A549 (cell line): Measurements from ENCODE around the gene CNTNAP2. TPM values are rescaled to one million over a fixed set of nuclear protein-coding genes. Genes with fewer than 3 reads are reported as not detected.

Experiments used
- ATAC-seq, 2 experiments: fragments of 200-7000 bp in 1 of 2; fragments of >200 bp in 1 of 2; cut with Nextera tagmentation in 1 of 2; cut with Tn5 transposase in 1 of 2; 3 replicates each; pipeline versions ENCODE4 v1.8.0 to v1.9.1; 2018 to 2020; ENCODE audit warnings: mild to moderate bottlenecking in 1 of 2, moderate library complexity in 1 of 2
- CTCF ChIA-PET: fragments of 300-600 bp; sonication (Branson Sonifier 250); formaldehyde crosslinking; extraction: SDS; loops from one replicate; lab custom pipeline; 2021; ENCODE audit warnings: antibody characterized with exemption, inconsistent platforms; lab: Yijun Ruan, JAX
- POLR2A ChIA-PET: fragments of 350-600 bp; formaldehyde crosslinking; extraction: SDS; loops from one replicate; lab custom pipeline; 2021; ENCODE audit warnings: antibody characterized with exemption, inconsistent platforms; lab: Yijun Ruan, JAX
- DNase-seq, 2 experiments: peaks; one replicate each; pipeline versions ENCODE4 v3.0.0 to v3.0.0-alpha.2; 2011 to 2016; ENCODE audit warnings: low read depth in 1 of 2, low spot score in 1 of 2
- FAIRE-seq: peaks from 2 replicates; lab custom pipeline; 2011; peaks lifted over from hg19 to GRCh38; lab: Jason Lieb, UNC
- H3K27ac ChIP-seq, 2 experiments: fragments of >200 bp; sonication (Bioruptor Twin); formaldehyde crosslinking; 3 replicates each; pipeline ENCODE4 v1.5.1; 2016 to 2017
- H3K4me1 ChIP-seq: fragments of >200 bp; sonication (Bioruptor Twin); formaldehyde crosslinking; 3 replicates; pipeline ENCODE4 v1.6.1; 2016
- H3K4me2 ChIP-seq: fragments of >200 bp; sonication (Bioruptor Twin); formaldehyde crosslinking; 3 replicates; pipeline ENCODE4 v1.6.1; 2016
- H3K4me3 ChIP-seq: fragments of >200 bp; sonication (Bioruptor Twin); formaldehyde crosslinking; 3 replicates; pipeline ENCODE4 v1.5.1; 2016
- H3K9me3 ChIP-seq: fragments of >200 bp; sonication (Bioruptor Twin); formaldehyde crosslinking; 3 replicates; pipeline ENCODE4 v1.6.1; 2016
- BHLHE40 ChIP-seq: IDR thresholded peaks from 2 replicates; pipeline ENCODE4 v1.6.1; 2012; ENCODE audit warnings: low read depth, low read length, inconsistent platforms
- CEBPB ChIP-seq, 2 experiments: fragments of >200 bp in 1 of 2; sonication (Bioruptor Twin) in 1 of 2; formaldehyde crosslinking in 1 of 2; IDR thresholded peaks; 2 replicates each; pipeline ENCODE4 v1.6.1; 2012 to 2016
- CHD2 ChIP-seq: fragments of 150-350 bp; IDR thresholded peaks from 2 replicates; pipeline ENCODE4 v1.6.1; 2014; ENCODE audit warnings: low read length; ENCODE audit not compliant: partially characterized antibody
- EHMT2 ChIP-seq: fragments of 200-600 bp; sonication (generic); IDR thresholded peaks from 2 replicates; pipeline ENCODE4 v1.6.1; 2016; ENCODE audit warnings: antibody characterized with exemption, low read depth, mild to moderate bottlenecking, moderate library complexity
- ESRRA ChIP-seq: fragments of 150-350 bp; IDR thresholded peaks from 2 replicates; pipeline ENCODE4 v1.6.1; 2014; ENCODE audit warnings: mild to moderate bottlenecking, low read length, borderline replicate concordance
- FOSB ChIP-seq: fragments of 250-450 bp; sonication (Bioruptor Pico); IDR thresholded peaks from 2 replicates; pipeline ENCODE4 v1.5.0; 2020; ENCODE audit warnings: mild to moderate bottlenecking, moderate library complexity
- GATA3 ChIP-seq: IDR thresholded peaks from 2 replicates; pipeline ENCODE4 v1.6.1; 2012; ENCODE audit warnings: borderline replicate concordance
- HEYL ChIP-seq: fragments of 250-450 bp; sonication (Bioruptor Pico); IDR thresholded peaks from 2 replicates; pipeline ENCODE4 v1.8.0; 2021; ENCODE audit warnings: mild to moderate bottlenecking, moderate library complexity
- HOXA7 ChIP-seq: fragments of 250-450 bp; sonication (Bioruptor Pico); IDR thresholded peaks from 2 replicates; pipeline ENCODE4 v1.5.0; 2020; ENCODE audit warnings: mild to moderate bottlenecking, moderate library complexity
- KDM1A ChIP-seq: fragments of 200-600 bp; sonication (generic); IDR thresholded peaks from 2 replicates; pipeline ENCODE4 v1.6.1; 2016; ENCODE audit warnings: low read depth, mild to moderate bottlenecking
- MAFK ChIP-seq: fragments of 450-650 bp; IDR thresholded peaks from 2 replicates; pipeline ENCODE4 v1.6.1; 2014; ENCODE audit not compliant: partially characterized antibody
- MAZ ChIP-seq: fragments of 150-350 bp; IDR thresholded peaks from 2 replicates; pipeline ENCODE4 v1.6.1; 2014; ENCODE audit warnings: antibody characterized with exemption, low read depth, low read length, borderline replicate concordance
- MYC ChIP-seq: IDR thresholded peaks from 2 replicates; pipeline ENCODE4 v1.6.1; 2012; ENCODE audit warnings: mild to moderate bottlenecking, inconsistent platforms, low read length, improper control_type of control experiment, borderline replicate concordance
- PHF8 ChIP-seq: fragments of 200-600 bp; sonication (generic); IDR thresholded peaks from 2 replicates; pipeline ENCODE4 v1.6.1; 2016; ENCODE audit warnings: low read depth, mild to moderate bottlenecking, antibody characterized with exemption, moderate library complexity, borderline replicate concordance
- POLR2AphosphoS2 ChIP-seq: conservative IDR thresholded peaks from 2 replicates; pipeline ENCODE4 v1.6.1; 2012; ENCODE audit warnings: low read length, improper control_type of control experiment, inconsistent platforms
- RAD21 ChIP-seq, 2 experiments: fragments of >200 bp in 1 of 2; sonication (Bioruptor Twin) in 1 of 2; formaldehyde crosslinking in 1 of 2; IDR thresholded peaks in 1 of 2; conservative IDR thresholded peaks in 1 of 2; 2 replicates in 1 of 2; 3 replicates in 1 of 2; pipeline ENCODE4 v1.6.1; 2012 to 2018; ENCODE audit warnings: inconsistent platforms in 1 of 2
- RNF2 ChIP-seq: fragments of 200-600 bp; sonication (generic); IDR thresholded peaks from 2 replicates; pipeline ENCODE4 v1.6.1; 2016; ENCODE audit warnings: low read depth, mild to moderate bottlenecking, antibody characterized with exemption, moderate library complexity, borderline replicate concordance
- ZFP36 ChIP-seq: fragments of 450-650 bp; IDR thresholded peaks from 2 replicates; pipeline ENCODE4 v1.6.1; 2014; ENCODE audit warnings: borderline replicate concordance; ENCODE audit not compliant: partially characterized antibody
- ZSCAN20 ChIP-seq: fragments of 250-450 bp; sonication (Bioruptor Pico); IDR thresholded peaks from 2 replicates; pipeline ENCODE4 v1.8.0; 2022; ENCODE audit warnings: mild to moderate bottlenecking, moderate library complexity
- WGBS: methylation state at CpG from one replicate; pipeline ENCODE4 v1.1.6; 2017; ENCODE audit errors: missing lambda C conversion rate; 5-methylcytosine and 5-hydroxymethylcytosine counted together
- polyA plus RNA-seq, 4 experiments: library from polyadenylated mRNA; depleted of rRNA in 3 of 4; stranded (reverse); fragments of >200 nt; fragmentation: RNase III in 1 of 4; extraction: RNeasy Plus Mini Kit Qiagen cat#74134 plus additional on column Dnase treatment in 1 of 4; gene quantifications; 2 replicates in 3 of 4; 3 replicates in 1 of 4; pipeline ENCODE4 v1.2.3, GENCODE V29; 2011 to 2017
- TF ChIP-seq, protein P1 (sequence below): fragments of 200-600 bp; sonication (generic); IDR thresholded peaks from 2 replicates; pipeline ENCODE4 v1.6.1; 2016; ENCODE audit warnings: antibody characterized with exemption, mild to moderate bottlenecking, moderate library complexity
- TF ChIP-seq, protein P2 (sequence below): fragments of >200 bp; sonication (Bioruptor Twin); formaldehyde crosslinking; IDR thresholded peaks from 2 replicates; pipeline ENCODE4 v1.6.1; 2016
- TF ChIP-seq, protein P3 (sequence below): fragments of 150-350 bp; IDR thresholded peaks from 2 replicates; pipeline ENCODE4 v1.6.1; 2014; ENCODE audit warnings: low read depth, mild to moderate bottlenecking, low read length
- TF ChIP-seq, protein P4 (sequence below): fragments of >200 bp; sonication (Bioruptor Twin); formaldehyde crosslinking; IDR thresholded peaks from 3 replicates; pipeline ENCODE4 v1.5.1; 2016

CNTNAP2 gene
- polyA plus RNA-seq, 2 of the 4 experiments (the other 2 are of a cell fraction) = 0.05 to 0.13 TPM

DNA sequence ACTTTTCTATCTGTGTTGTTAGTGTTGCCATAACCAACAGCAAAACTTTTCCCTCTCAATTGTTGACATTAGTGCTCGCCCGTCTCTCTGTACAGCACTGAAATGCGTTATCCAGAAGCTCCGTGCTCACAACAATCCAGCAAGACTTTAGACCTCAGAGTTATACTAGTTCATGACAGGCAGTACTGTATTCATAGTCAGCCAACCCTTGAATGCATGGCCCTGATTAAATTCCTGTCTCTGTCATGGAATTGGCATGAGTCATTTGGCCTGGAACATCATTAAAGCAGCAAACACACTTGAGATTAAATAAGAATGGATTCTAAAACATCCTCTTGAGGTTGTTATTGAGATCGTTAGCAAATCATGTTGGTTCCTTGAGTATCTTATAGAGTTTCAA is 2068.4 kb downstream of the CNTNAP2 start (continued):
- TF ChIP-seq, protein P1, sequence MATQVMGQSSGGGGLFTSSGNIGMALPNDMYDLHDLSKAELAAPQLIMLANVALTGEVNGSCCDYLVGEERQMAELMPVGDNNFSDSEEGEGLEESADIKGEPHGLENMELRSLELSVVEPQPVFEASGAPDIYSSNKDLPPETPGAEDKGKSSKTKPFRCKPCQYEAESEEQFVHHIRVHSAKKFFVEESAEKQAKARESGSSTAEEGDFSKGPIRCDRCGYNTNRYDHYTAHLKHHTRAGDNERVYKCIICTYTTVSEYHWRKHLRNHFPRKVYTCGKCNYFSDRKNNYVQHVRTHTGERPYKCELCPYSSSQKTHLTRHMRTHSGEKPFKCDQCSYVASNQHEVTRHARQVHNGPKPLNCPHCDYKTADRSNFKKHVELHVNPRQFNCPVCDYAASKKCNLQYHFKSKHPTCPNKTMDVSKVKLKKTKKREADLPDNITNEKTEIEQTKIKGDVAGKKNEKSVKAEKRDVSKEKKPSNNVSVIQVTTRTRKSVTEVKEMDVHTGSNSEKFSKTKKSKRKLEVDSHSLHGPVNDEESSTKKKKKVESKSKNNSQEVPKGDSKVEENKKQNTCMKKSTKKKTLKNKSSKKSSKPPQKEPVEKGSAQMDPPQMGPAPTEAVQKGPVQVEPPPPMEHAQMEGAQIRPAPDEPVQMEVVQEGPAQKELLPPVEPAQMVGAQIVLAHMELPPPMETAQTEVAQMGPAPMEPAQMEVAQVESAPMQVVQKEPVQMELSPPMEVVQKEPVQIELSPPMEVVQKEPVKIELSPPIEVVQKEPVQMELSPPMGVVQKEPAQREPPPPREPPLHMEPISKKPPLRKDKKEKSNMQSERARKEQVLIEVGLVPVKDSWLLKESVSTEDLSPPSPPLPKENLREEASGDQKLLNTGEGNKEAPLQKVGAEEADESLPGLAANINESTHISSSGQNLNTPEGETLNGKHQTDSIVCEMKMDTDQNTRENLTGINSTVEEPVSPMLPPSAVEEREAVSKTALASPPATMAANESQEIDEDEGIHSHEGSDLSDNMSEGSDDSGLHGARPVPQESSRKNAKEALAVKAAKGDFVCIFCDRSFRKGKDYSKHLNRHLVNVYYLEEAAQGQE = no peak
- TF ChIP-seq BHLHE40 (no peak), HEYL (no peak), PHF8 (no peak), HOXA7 (CRISPR knock-in tag) (no peak)

DNA sequence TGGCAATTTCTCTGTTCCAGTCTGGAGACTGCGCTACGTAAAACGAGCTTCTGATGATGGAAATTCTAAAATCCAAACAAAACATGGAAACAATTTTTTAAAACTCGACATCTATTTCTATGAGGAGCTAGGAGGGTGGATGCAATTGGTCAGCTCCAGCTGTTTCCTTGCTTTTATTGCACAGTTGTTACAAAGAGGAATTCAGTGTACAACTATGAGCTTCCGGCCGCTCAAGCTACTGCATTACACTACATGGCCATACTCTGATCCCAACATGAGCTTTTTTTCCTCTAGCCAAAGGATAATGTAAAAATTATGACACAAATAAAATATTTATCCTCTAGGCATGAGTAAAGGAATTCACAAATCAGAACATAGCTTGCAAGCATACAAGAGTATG is 2070.9 kb downstream of the CNTNAP2 start:
- POLR2A ChIA-PET = no interaction called here
- no peak for TF ChIP-seq MAZ
- no peak for TF ChIP-seq CHD2
- no peak for TF ChIP-seq RAD21 (conservative IDR thresholded peaks at IDR 0.05 in 1 of 2, IDR thresholded peaks at IDR 0.05 in 1 of 2)
- no peak for TF ChIP-seq ZSCAN20
- TF ChIP-seq KDM1A = no peak
- TF ChIP-seq, protein P2, sequence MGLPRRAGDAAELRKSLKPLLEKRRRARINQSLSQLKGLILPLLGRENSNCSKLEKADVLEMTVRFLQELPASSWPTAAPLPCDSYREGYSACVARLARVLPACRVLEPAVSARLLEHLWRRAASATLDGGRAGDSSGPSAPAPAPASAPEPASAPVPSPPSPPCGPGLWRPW = no peak
- TF ChIP-seq, all 56 proteins: peak for 0
- ATAC-seq = no peak
- Histone ChIP-seq H3K27ac (no peak overlapping the region), H3K9me3 (no peaks in the 10 kb centered on the region), H3K4me3 (no peak overlapping the region), H3K4me2 (no peak overlapping the region), H3K4me1 (no peaks in the 10 kb centered on the region)
- no peak for DNase-seq
- CTCF ChIA-PET = no interaction called here
- WGBS = 21% methylated on average over 6 of the region's 6 CpGs
- FAIRE-seq = no peak

DNA sequence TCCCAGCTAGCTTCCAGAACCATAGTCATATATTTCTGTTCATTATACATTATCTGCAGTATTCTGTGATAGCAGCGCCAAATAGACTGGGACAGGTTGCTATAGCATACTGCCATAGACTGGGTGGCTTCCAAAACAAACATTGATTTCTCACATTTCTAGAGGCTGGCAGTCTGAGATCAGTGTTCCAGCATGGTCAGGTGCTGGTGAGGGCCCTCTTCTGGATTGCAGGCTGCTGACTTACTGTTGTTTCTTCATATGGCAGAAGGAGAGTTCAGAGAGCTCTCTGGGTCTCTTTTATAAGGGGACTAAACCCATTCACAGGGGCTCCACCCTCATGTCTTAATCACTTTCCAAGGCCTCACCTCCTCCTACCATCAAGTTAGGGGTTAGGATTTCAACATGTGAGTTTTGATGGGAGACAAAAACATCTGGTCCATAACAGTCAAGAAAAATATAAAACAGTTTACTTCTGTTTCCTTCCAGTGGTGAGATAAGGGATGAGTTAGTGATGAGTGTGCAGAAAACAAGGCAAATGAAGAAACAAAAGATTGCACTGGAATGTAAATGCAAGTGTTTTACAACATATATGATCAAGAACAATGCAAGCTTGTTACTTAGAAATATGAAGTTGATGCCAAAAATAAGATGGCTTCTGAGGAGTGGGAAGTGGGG is 2074.9 kb downstream of the CNTNAP2 start:
- no peaks in the 10 kb centered on the region for H3K4me1 ChIP-seq
- TF ChIP-seq EHMT2 (no peak), MAFK (peak; percentile 40)
- TF ChIP-seq, protein P3, sequence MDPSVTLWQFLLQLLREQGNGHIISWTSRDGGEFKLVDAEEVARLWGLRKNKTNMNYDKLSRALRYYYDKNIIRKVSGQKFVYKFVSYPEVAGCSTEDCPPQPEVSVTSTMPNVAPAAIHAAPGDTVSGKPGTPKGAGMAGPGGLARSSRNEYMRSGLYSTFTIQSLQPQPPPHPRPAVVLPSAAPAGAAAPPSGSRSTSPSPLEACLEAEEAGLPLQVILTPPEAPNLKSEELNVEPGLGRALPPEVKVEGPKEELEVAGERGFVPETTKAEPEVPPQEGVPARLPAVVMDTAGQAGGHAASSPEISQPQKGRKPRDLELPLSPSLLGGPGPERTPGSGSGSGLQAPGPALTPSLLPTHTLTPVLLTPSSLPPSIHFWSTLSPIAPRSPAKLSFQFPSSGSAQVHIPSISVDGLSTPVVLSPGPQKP = no peak
- TF ChIP-seq, all 56 proteins: peak for 1
- CTCF ChIA-PET = interaction anchor here (0.7 kb wide), 1 partner anchor 1229 kb away, joined by 5 read pairs; no protein-coding TSS in a partner anchor
- H3K4me2 ChIP-seq = no peak overlapping the region
- ATAC-seq (no peak), DNase-seq (no peak), FAIRE-seq (no peak)
- no peak overlapping the region for H3K27ac ChIP-seq
- no peak overlapping the region for H3K4me3 ChIP-seq
- H3K9me3 ChIP-seq = no peaks in the 10 kb centered on the region; the same call in 2 of the 3 replicates
- POLR2A ChIA-PET = no interaction called here
- 0% methylated on average over 1 of the region's 1 CpG for whole genome bisulfite sequencing

DNA sequence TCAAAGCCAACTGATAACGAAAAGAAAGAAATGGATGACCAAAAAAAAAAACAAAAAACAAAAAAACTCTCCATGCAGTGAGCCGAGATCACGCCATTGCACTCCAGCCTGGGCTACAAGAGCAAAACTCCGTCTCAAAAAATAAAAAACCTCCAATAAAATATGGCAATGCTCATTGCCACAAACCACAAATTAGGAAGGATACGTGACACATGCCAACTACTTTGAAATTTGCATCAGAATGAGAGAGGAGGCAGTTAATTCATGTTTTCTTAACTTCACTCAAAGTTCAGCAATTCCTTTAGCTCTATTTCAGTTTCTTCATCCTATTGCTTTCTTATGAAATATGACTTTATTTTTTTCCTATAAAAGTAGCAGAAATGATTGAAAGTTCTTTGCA is 2075.9 kb downstream of the CNTNAP2 start:
- ChIA-PET CTCF (no interaction called here), POLR2A (no interaction called here)
- DNase-seq (no peak), ATAC-seq (no peak), FAIRE-seq (no peak)
- 9% methylated on average over 5 of the region's 5 CpGs for WGBS
- TF ChIP-seq GATA3 = no peak
- TF ChIP-seq CEBPB (IDR thresholded peaks at IDR 0.05) = no peak
- TF ChIP-seq, protein P4, sequence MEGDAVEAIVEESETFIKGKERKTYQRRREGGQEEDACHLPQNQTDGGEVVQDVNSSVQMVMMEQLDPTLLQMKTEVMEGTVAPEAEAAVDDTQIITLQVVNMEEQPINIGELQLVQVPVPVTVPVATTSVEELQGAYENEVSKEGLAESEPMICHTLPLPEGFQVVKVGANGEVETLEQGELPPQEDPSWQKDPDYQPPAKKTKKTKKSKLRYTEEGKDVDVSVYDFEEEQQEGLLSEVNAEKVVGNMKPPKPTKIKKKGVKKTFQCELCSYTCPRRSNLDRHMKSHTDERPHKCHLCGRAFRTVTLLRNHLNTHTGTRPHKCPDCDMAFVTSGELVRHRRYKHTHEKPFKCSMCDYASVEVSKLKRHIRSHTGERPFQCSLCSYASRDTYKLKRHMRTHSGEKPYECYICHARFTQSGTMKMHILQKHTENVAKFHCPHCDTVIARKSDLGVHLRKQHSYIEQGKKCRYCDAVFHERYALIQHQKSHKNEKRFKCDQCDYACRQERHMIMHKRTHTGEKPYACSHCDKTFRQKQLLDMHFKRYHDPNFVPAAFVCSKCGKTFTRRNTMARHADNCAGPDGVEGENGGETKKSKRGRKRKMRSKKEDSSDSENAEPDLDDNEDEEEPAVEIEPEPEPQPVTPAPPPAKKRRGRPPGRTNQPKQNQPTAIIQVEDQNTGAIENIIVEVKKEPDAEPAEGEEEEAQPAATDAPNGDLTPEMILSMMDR = no peak
- no peak for TF ChIP-seq POLR2AphosphoS2
- no peak for TF ChIP-seq ESRRA
- no peak for TF ChIP-seq RNF2
- TF ChIP-seq MYC = no peak
- TF ChIP-seq ZFP36 = no peak
- TF ChIP-seq FOSB (CRISPR knock-in tag) = no peak
- no peak for TF ChIP-seq EHMT2
- TF ChIP-seq, protein P3 = no peak
- TF ChIP-seq MAZ = no peak
- H3K4me3 ChIP-seq = no peak overlapping the region
- no peak overlapping the region for H3K4me2 ChIP-seq
- no peaks in the 10 kb centered on the region; the same call in 2 of the 3 replicates for H3K9me3 ChIP-seq
- H3K4me1 ChIP-seq = no peaks in the 10 kb centered on the region
- no peak overlapping the region for H3K27ac ChIP-seq
